Panc1 (cell line): ENCODE data around the gene ABCC11. TPM values are rescaled to one million over a fixed set of nuclear protein-coding genes. Genes with fewer than 3 reads are reported as not detected.

Experiments used
- ATAC-seq: fragments of 200-7000 bp; cut with Tn5 transposase; 2 replicates; pipeline ENCODE4 v1.9.1; 2020; ENCODE audit warnings: mild to moderate bottlenecking, moderate library complexity
- BruUV-seq: library from RNA; stranded (reverse); fragments of 400-500 nt; replicated peaks from 2 replicates; lab custom pipeline; 2021; lab: Mats Ljungman, UMichigan
- CTCF ChIA-PET: fragments of 300-600 bp; sonication (Branson Sonifier 250); formaldehyde crosslinking; loops from one replicate; lab custom pipeline; 2022; ENCODE audit warnings: antibody characterized with exemption; lab: Charles Lee
- POLR2A ChIA-PET: fragments of 300-600 bp; sonication (Branson Sonifier 250); formaldehyde crosslinking; loops from one replicate; lab custom pipeline; 2022; ENCODE audit warnings: antibody characterized with exemption; lab: Charles Lee
- DNase-seq: peaks from one replicate; pipeline ENCODE4 v3.0.0-alpha.2; 2010; ENCODE audit warnings: low read depth, low spot score
- H3K27ac ChIP-seq: 2 replicates; pipeline ENCODE4 v1.5.1; 2011; ENCODE audit warnings: mild to moderate bottlenecking, low read length, inconsistent platforms
- H3K27me3 ChIP-seq: fragments of 200-500 bp; sonication (Bioruptor generic); 2 replicates; pipeline ENCODE4 v1.6.0; 2014; ENCODE audit warnings: low read length, inconsistent platforms; ENCODE audit not compliant: control insufficient read depth, insufficient read depth
- H3K36me3 ChIP-seq: fragments of 200-500 bp; sonication (Bioruptor generic); 2 replicates; pipeline ENCODE4 v1.5.1; 2014; ENCODE audit warnings: inconsistent platforms, mild to moderate bottlenecking, low read length, moderate library complexity; ENCODE audit not compliant: control insufficient read depth, insufficient read depth
- H3K4me1 ChIP-seq: 2 replicates; pipeline ENCODE4 v1.5.1; 2011; ENCODE audit warnings: inconsistent platforms, mild to moderate bottlenecking, low read length, moderate library complexity; ENCODE audit not compliant: control insufficient read depth, insufficient read depth
- H3K4me3 ChIP-seq, 2 experiments: 2 replicates each; pipeline ENCODE4 v1.5.1; 2011 to 2012; ENCODE audit warnings: low read depth in 2 of 2, low read length in 2 of 2, mild to moderate bottlenecking in 2 of 2, inconsistent platforms in 1 of 2, moderate library complexity in 1 of 2
- H3K9me3 ChIP-seq: fragments of 200-500 bp; sonication (Bioruptor generic); 2 replicates; pipeline ENCODE4 v1.5.1; 2014; ENCODE audit warnings: low read depth, mild to moderate bottlenecking, inconsistent platforms, low read length, moderate library complexity; ENCODE audit not compliant: control insufficient read depth, insufficient read depth
- CTCF ChIP-seq: fragments of 450-650 bp; IDR thresholded peaks from 2 replicates; pipeline ENCODE4 v1.5.1; 2017; ENCODE audit warnings: mild to moderate bottlenecking
- POLR2AphosphoS5 ChIP-seq: IDR thresholded peaks from 2 replicates; pipeline ENCODE4 v1.6.1; 2012; ENCODE audit warnings: mild to moderate bottlenecking, low read depth, low read length, moderate library complexity
- SIN3A ChIP-seq: IDR thresholded peaks from 2 replicates; pipeline ENCODE4 v1.6.1; 2012; ENCODE audit warnings: low read depth, mild to moderate bottlenecking, low read length, moderate library complexity, borderline replicate concordance; ENCODE audit not compliant: insufficient read depth
- TCF7L2 ChIP-seq: IDR thresholded peaks from 2 replicates; pipeline ENCODE4 v1.6.1; 2011; ENCODE audit warnings: mild to moderate bottlenecking, low read depth, low read length, inconsistent platforms
- in situ Hi-C: cut with HindIII; loops from 2 replicates; pipeline ENCODE4 v1.10.0; 2016; ENCODE audit warnings: low sequenced_read_pairs, low pct_unique_long_range_greater_than_20kb
- intact Hi-C: fragments of 100-400 bp; cut with micrococcal nuclease; formaldehyde crosslinking; loops from one replicate; pipeline ENCODE4 v1.10.0; 2022; ENCODE audit not compliant: unreplicated experiment
- total RNA-seq: library from RNA; stranded (reverse); gene quantifications from one replicate; pipeline ENCODE4 v1.2.1, GENCODE V29; 2021; ENCODE audit not compliant: unreplicated experiment
- TF ChIP-seq, protein P1 (sequence below), 2 experiments: IDR thresholded peaks; 2 replicates each; pipeline ENCODE4 v1.6.1; 2011 to 2012; ENCODE audit warnings: low read depth in 2 of 2, control low read depth in 1 of 2, low read length in 1 of 2, mild to moderate bottlenecking in 1 of 2, moderate library complexity in 1 of 2; ENCODE audit not compliant: insufficient read depth in 1 of 2

Gene ABCC11
- total RNA-seq, 1 experiment from 2014 or later = not detected

DNA sequence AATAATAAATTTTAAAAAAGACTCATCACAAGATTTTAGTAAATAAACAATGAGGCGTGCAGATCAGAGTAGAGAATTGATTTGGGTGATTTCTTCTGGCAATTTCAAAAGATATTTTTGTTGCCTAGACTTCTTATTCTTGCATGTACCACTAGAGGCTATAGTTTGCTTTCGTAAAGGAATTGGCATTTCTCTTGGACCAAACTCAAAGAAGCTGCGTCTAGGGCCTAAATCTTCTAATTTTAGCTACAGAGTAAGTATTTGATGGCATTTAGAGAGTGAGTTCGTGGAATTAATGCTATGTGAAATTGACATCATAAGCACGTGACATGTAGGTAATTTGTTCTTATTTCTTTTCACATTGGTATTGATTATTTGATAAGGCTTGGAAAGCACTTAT, 24.4 kb upstream of the ABCC11 start:
- intact Hi-C loops = no loop called here
- ChIA-PET CTCF (no interaction called here), POLR2A (no interaction called here)
- H3K27me3 ChIP-seq = no peaks in the 10 kb centered on the region
- no peak overlapping the region for H3K4me3 ChIP-seq
- H3K4me1 ChIP-seq = no peaks in the 10 kb centered on the region
- DNase-seq (no peak), ATAC-seq (no peak)
- TF ChIP-seq TCF7L2 = no peak
- TF ChIP-seq SIN3A = no peak
- no peak for TF ChIP-seq CTCF
- TF ChIP-seq, protein P1, sequence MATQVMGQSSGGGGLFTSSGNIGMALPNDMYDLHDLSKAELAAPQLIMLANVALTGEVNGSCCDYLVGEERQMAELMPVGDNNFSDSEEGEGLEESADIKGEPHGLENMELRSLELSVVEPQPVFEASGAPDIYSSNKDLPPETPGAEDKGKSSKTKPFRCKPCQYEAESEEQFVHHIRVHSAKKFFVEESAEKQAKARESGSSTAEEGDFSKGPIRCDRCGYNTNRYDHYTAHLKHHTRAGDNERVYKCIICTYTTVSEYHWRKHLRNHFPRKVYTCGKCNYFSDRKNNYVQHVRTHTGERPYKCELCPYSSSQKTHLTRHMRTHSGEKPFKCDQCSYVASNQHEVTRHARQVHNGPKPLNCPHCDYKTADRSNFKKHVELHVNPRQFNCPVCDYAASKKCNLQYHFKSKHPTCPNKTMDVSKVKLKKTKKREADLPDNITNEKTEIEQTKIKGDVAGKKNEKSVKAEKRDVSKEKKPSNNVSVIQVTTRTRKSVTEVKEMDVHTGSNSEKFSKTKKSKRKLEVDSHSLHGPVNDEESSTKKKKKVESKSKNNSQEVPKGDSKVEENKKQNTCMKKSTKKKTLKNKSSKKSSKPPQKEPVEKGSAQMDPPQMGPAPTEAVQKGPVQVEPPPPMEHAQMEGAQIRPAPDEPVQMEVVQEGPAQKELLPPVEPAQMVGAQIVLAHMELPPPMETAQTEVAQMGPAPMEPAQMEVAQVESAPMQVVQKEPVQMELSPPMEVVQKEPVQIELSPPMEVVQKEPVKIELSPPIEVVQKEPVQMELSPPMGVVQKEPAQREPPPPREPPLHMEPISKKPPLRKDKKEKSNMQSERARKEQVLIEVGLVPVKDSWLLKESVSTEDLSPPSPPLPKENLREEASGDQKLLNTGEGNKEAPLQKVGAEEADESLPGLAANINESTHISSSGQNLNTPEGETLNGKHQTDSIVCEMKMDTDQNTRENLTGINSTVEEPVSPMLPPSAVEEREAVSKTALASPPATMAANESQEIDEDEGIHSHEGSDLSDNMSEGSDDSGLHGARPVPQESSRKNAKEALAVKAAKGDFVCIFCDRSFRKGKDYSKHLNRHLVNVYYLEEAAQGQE (IDR thresholded peaks at IDR 0.05; ENCODE audit: insufficient read depth in 1 of 2, low read depth in 2 of 2, low read length in 1 of 2) = no peak
- TF ChIP-seq POLR2AphosphoS5 = no peak
- BruUV-seq = no TSS peak
- in situ Hi-C loops = no loop called here
- no peaks in the 10 kb centered on the region for H3K9me3 ChIP-seq
- no peak overlapping the region for H3K27ac ChIP-seq
- peaks cover 5% of the 10 kb centered on the region for H3K36me3 ChIP-seq

DNA sequence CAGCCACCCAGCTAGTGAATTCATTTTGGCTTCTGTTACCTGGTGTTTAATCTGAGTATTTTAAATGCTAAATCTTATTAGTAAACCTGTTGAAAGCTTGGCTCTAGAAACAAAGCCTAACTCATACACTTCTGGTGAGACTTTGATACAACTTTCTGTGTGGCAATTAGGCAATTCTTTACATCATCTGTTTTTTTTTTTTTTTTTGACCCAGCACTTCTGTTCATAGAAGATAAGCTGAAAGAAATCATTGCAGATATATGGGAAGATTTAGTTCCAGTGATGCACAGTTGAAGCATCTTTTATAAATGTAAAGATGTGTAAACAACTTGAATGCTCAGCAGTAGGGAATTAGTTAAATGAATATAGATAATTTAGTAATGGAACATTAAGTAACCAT, 21.7 kb upstream of the ABCC11 start:
- ATAC-seq = no peak
- peaks cover 8% of the 10 kb centered on the region for H3K36me3 ChIP-seq
- intact Hi-C loops = no loop called here
- no TSS peak for BruUV-seq
- no peak overlapping the region for H3K4me3 ChIP-seq
- no peaks in the 10 kb centered on the region for H3K4me1 ChIP-seq
- no peak for DNase-seq
- POLR2A ChIA-PET = no interaction called here
- TF ChIP-seq SIN3A (no peak), CTCF (no peak), POLR2AphosphoS5 (no peak)
- H3K27ac ChIP-seq = no peak overlapping the region
- CTCF ChIA-PET = no interaction called here
- H3K9me3 ChIP-seq = no peaks in the 10 kb centered on the region
- in situ Hi-C loops = no loop called here
- H3K27me3 ChIP-seq = no peaks in the 10 kb centered on the region
